Activated CD8-positive, alpha-beta memory T cell treated with anti-CD3 and anti-CD28 coated beads for 1 hour (primary cell): ENCODE data around the gene MICAL2.

Source experiments
- DNase-seq, 2 donors: peaks; one replicate each; pipeline ENCODE4 v3.0.0-alpha.2; 2020; ENCODE audit warnings: low read depth in 1 of 2; ENCODE audit errors: extremely low read depth in 1 of 2

The MICAL2 gene

DNA sequence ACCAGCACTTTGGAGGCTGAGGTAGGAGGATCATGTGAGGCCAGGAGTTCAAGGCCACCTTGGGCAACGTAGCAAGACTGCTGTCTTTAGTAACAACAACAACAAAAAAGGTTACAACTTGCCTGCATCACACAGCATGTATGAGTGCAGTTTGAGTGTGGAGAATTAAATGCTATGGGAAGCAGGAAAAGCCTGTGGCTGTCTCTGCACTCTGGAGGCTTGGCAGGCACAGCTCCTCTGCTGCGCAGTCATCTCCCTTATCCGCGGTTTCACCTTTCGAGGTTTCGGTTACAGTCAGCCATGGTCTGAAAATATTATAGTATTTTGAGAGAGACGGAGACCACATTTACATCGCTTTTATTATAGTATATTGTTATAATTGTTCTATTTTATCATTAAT, 2.9 kb downstream of the MICAL2 start:
- no peak for DNase-seq

DNA sequence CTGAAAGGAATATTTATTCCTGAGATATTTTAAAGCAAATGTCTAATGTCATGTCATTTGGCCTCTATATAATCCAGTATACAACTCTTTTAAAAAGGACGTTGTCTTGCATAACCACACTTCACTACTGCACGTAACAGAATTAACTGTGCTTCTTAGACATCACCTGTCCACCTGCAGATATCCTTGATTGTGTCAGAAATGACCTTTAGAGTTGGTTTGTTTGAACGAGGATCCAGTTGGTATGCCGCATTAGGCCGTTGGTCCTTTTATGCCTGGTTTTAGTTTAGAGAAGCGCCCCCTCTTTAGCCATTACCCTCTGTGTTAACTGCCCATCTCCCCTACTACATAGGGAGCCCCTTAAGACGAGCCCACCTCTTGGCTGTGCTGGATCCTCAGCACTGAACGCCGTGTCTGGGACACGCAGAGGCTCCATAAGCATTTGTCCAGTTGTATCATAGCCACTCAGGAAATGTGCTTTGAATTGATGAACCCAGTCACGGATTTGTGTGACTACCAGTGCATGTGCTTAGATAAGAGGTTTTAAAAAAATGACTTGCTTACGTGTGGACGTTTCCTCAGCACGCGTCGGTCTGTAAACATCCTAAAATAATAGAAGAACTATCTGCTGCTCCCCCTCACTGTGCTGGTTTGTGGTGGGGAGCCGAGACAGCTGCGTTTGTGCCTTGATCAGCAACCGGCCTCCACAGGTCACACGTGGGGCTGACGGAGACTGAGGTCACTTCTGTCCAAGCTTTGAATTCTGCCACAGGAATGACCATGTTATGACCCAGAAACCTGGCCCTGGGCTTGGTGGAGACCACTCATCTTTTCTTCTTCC, 4.0 kb downstream of the MICAL2 start:
- DNase-seq: no peak

DNA sequence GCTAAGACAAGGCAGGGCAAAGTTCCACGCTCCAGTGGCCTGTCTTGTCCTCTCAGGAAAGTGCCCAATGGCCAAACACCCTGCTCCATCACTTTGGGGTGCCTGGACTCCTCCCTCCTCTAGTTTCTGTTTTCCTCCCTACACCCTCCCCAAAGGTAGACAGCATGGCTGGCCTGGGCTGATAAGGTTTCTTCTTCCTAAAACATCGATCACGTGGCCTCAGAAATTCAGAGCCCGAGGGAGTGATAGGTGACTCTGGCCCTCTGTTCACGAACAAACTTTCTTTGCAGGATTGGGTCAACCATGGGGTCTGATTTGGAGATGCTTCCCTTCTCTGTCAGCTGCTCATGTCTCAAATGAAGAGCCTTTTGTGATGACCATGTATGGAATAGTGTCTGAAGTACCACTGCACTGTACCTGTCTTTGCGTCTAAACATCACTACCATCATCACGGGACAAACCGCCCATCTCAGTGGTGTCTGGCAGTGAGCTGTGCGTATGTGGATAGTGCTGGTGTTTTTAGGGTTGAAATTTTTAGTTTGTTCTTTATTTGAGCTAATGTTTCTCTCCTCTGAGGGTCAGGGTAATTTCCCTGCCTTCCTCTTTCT, 6.1 kb downstream of the MICAL2 start:
- no peak for DNase-seq

GRCh38 chr11:12117200-12117599, 6.8 kb downstream of the MICAL2 start:
- DNase-seq: no peak

DNA sequence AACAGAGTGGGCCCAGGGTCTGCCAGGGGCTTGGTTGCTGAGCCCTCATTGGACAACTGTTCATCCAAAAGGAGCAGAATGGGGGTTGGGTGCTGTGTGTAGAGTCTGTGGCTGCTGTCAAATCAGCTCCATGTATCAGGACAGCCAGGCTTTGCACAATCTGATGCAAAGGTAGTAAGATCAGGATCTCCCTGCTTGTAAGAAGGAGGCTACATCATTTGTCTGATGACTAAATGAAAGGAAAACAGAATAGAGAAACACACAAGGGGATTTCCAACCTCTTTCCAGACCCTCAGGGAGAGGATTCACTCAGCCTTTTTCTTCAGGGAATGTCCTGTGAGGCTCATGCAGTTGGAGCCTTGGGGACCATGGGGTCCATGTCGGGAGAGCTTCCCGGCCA, 7.2 kb downstream of the MICAL2 start:
- no peak for DNase-seq

GRCh38 chr11:12118949-12119348, 8.6 kb downstream of the MICAL2 start:
- DNase-seq: no peak

DNA sequence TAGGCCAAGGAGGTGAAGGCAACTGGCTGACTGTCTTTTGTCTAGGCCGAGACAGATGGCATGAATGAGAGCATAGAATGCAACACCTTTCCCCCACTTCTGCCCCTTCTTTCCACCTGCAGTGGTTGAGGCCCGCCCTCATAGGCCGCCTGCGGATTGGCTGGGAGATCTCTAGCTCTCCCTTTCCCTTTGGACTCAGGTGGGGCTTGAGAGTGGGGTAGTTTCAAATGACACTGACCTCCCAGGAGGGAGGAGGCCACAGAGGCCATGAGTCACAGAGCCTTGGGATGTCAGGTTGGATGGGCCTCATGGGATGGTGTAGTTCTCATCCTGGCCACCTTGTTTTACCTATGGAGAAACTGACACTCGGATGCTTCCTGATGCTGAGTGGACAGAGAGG, 9.1 kb downstream of the MICAL2 start:
- DNase-seq: no peak

GRCh38 chr11:12120031-12121008, 9.9 kb downstream of the MICAL2 start:
- DNase-seq: no peak

GRCh38 chr11:12121011-12121410, 10.6 kb downstream of the MICAL2 start:
- DNase-seq: no peak

GRCh38 chr11:12121517-12121916, 11.1 kb downstream of the MICAL2 start:
- no peak for DNase-seq

GRCh38 chr11:12122083-12122482, 11.7 kb downstream of the MICAL2 start:
- DNase-seq: no peak

DNA sequence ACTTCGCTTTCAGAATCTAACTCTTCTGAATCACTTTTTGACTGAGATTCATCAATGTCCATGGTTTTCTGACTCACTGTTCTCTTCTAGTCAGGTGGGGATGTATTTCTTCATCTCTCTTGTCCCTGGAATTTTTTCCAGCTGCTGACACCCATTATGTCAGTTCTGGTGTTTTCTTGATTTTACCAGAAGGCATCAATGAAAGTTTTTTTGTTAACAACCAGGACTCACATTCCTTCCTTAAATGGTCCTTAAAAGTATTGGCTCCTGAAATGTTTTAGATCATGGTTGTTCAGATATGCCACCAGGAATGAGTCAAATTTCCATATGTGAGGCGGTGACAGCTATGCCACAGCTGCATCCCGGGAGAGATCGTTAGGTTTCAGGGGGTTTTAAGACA, 12.9 kb downstream of the MICAL2 start:
- no peak for DNase-seq

GRCh38 chr11:12123799-12124198, 13.4 kb downstream of the MICAL2 start:
- DNase-seq: no peak

DNA sequence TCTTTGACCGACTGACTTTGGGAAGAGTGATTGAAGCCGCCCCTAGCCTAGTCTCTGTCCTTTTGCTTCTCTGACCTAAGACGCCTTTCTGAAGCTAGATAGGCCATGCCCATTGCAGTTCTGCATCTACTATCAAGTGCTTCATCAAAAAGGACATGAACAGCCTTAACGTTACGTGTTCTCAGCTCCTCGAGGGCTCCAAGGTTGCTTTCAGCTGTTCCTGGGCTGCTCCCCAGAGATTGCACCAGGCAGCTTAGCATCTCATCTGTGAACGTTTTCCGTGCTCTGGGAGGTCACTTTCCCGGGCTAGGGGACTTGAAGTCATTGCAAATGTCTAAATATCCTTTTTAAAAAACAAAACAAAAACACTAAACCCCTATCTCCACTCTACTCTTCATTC, 13.9 kb downstream of the MICAL2 start:
- DNase-seq: no peak

- no peak for DNase-seq
Observed at GRCh38 chr11:12125609-12126149, 15.3 kb downstream of the MICAL2 start.

- DNase-seq: no peak
Observed at GRCh38 chr11:12126344-12127019, 16.1 kb downstream of the MICAL2 start.

- DNase-seq: no peak
Observed at GRCh38 chr11:12127206-12127898, 17.0 kb downstream of the MICAL2 start.

- no peak for DNase-seq
Observed at GRCh38 chr11:12128301-12128751, 17.9 kb downstream of the MICAL2 start.

DNA sequence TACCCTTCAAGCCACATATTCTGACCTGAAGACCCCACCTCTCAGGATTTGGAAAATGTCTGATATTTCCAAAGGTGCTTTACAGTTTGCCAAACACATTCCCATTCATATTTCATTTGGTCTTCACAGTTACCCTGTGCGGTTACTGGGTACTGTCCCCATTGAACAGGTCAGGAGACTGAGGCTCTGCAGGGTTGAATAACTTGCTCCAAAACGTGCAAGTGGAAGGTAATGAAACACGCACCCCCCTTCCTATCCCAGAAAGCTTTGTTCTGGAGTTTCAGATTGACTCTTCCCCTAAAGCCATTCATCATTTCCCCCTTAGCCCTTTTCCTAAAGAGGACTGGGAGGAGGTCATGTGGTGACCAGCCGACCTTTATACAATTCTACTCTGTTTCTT, 18.8 kb downstream of the MICAL2 start:
- DNase-seq: no peak
